PC-9 (cell line): ENCODE data around the gene NIT2. TPM values are rescaled to one million over a fixed set of nuclear protein-coding genes. Genes with fewer than 3 reads are reported as not detected.
"Not testable (repeated sequence)": the region's sequence is repeated elsewhere in the genome, so short reads cannot be mapped to it uniquely, and the experiment has no call there.

ENCODE experiments used
- BruUV-seq: library from RNA; stranded (reverse); fragments of 400-500 nt; replicated peaks from 2 replicates; lab custom pipeline; 2021; lab: Mats Ljungman, UMichigan
- CTCF ChIA-PET: fragments of 300-600 bp; sonication (Branson Sonifier 250); formaldehyde crosslinking; loops from one replicate; lab custom pipeline; 2022; ENCODE audit warnings: antibody characterized with exemption; lab: Charles Lee
- POLR2A ChIA-PET: fragments of 300-600 bp; sonication (Branson Sonifier 250); formaldehyde crosslinking; loops from one replicate; lab custom pipeline; 2022; ENCODE audit warnings: antibody characterized with exemption; ENCODE audit not compliant: unreplicated experiment; lab: Charles Lee
- DNase-seq, 2 experiments: peaks; one replicate each; pipeline versions ENCODE4 v3.0.0 to v3.0.0-alpha.2; 2015 to 2022; ENCODE audit warnings: mixed read lengths in 1 of 2
- H2AFZ ChIP-seq: fragments of 200-600 bp; sonication (generic); 2 replicates; pipeline ENCODE4 v1.8.1; 2017; ENCODE audit warnings: antibody characterized with exemption
- H3F3A ChIP-seq: fragments of 200-600 bp; sonication (generic); 2 replicates; pipeline ENCODE4 v1.8.1; 2017; ENCODE audit warnings: antibody characterized with exemption, mild to moderate bottlenecking, low read depth; ENCODE audit not compliant: insufficient read depth
- H3K27ac ChIP-seq: fragments of 200-600 bp; sonication (generic); 2 replicates; pipeline ENCODE4 v1.6.1; 2016; ENCODE audit warnings: mixed run types
- H3K27me3 ChIP-seq: fragments of 200-600 bp; sonication (generic); 2 replicates; pipeline ENCODE4 v1.6.1; 2016; ENCODE audit warnings: low read depth, mixed run types; ENCODE audit not compliant: insufficient read depth
- H3K36me3 ChIP-seq: fragments of 200-600 bp; sonication (generic); 2 replicates; pipeline ENCODE4 v1.6.1; 2016; ENCODE audit warnings: low read depth, mixed run types
- H3K4me1 ChIP-seq: fragments of 200-600 bp; sonication (generic); replicated peaks from 2 replicates; pipeline ENCODE4 v1.6.1; 2016; ENCODE audit warnings: mixed run types; ENCODE audit not compliant: insufficient read depth
- H3K4me2 ChIP-seq: fragments of 200-600 bp; sonication (generic); 2 replicates; pipeline ENCODE4 v1.6.1; 2017; ENCODE audit warnings: mixed run types
- H3K4me3 ChIP-seq: fragments of 200-600 bp; sonication (generic); 2 replicates; pipeline ENCODE4 v1.6.1; 2016; ENCODE audit warnings: mixed run types
- H3K79me2 ChIP-seq: fragments of 200-600 bp; sonication (generic); 2 replicates; pipeline ENCODE4 v1.6.1; 2017; ENCODE audit warnings: low read depth, mixed run types
- H3K9me2 ChIP-seq: fragments of 200-600 bp; sonication (generic); 2 replicates; pipeline ENCODE4 v1.8.1; 2017; ENCODE audit warnings: mild to moderate bottlenecking; ENCODE audit not compliant: insufficient read depth
- H3K9me3 ChIP-seq: fragments of 200-600 bp; sonication (generic); 2 replicates; pipeline ENCODE4 v1.8.1; 2016; ENCODE audit warnings: low read depth; ENCODE audit not compliant: insufficient read depth
- H4K20me1 ChIP-seq: fragments of 200-600 bp; sonication (generic); 2 replicates; pipeline ENCODE4 v1.8.1; 2017; ENCODE audit not compliant: insufficient read depth
- CTCF ChIP-seq: fragments of 200-600 bp; sonication (generic); conservative IDR thresholded peaks from 2 replicates; pipeline ENCODE4 v1.6.1; 2017; ENCODE audit warnings: mixed run types, antibody characterized with exemption, mild to moderate bottlenecking, moderate library complexity
- EZH2 ChIP-seq: fragments of 200-600 bp; sonication (generic); IDR thresholded peaks from 2 replicates; pipeline ENCODE4 v1.8.0; 2017; ENCODE audit warnings: antibody characterized with exemption, low read depth
- intact Hi-C: fragments of 100-400 bp; cut with micrococcal nuclease; formaldehyde crosslinking; loops from one replicate; pipeline ENCODE4 v1.10.0; 2022; ENCODE audit not compliant: unreplicated experiment
- total RNA-seq: library from RNA; stranded (reverse); gene quantifications from 2 replicates; pipeline ENCODE4 v1.2.3, GENCODE V29; 2021

Gene NIT2
- total RNA-seq, 1 experiment from 2014 or later: 115 TPM

DNA sequence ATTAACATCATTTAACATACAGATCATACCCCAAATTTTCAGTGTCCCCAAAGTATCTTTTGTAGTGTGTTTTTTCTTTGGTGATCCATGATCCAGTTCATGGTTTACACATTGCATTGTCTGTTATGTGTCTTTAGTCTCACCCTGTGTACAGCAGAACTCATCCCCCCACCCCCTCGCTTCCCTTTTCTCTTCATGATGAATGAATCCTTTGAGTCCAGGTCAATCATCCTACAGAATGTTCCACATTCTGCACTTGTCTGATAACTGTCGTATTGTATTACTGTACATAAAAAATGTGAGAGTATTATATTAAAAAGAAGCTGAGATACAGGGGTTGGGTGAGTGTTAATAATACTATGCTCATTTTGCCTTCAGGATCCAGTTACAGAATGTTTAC, 14.6 kb upstream of the NIT2 start:
- ChIA-PET CTCF (no interaction called here), POLR2A (no interaction called here)
- intact Hi-C loops: loop anchor here (5.0 to 10.0 kb wide), 4 partner anchors 402 to 877 kb away; no protein-coding TSS in a partner anchor
- Histone ChIP-seq H3F3A (peaks cover 20% of the 10 kb centered on the region), H3K27ac (no peak overlapping the region), H3K79me2 (no peaks in the 10 kb centered on the region), H3K4me3 (no peak overlapping the region), H3K36me3 (peaks cover 37% of the 10 kb centered on the region), H3K9me2 (no peaks in the 10 kb centered on the region), H4K20me1 (0 out of 2 replicates have a peak, but pooled peaks cover 3% of the 10 kb centered on the region), H3K9me3 (no peaks in the 10 kb centered on the region), H2AFZ (no peak overlapping the region), H3K4me2 (no peak overlapping the region), H3K27me3 (no peaks in the 10 kb centered on the region), H3K4me1 (no peaks in the 10 kb centered on the region)
- TF ChIP-seq CTCF (no peak), EZH2 (no peak)
- no TSS peak for BruUV-seq
- no peak for DNase-seq

GRCh38 chr3:100324044-100324443, 10.5 kb upstream of the NIT2 start:
- no peaks in the 10 kb centered on the region for H3K4me1 ChIP-seq
- no peak overlapping the region for H3K27ac ChIP-seq
- H2AFZ ChIP-seq: no peak overlapping the region
- H3K4me3 ChIP-seq: no peak overlapping the region
- ChIA-PET CTCF (no interaction called here), POLR2A (interaction anchor here (0.7 to 0.8 kb wide), 2 partner anchors 15 to 69 kb away, joined by 3 to 4 read pairs; no protein-coding TSS in a partner anchor)
- intact Hi-C loops: loop anchor here (5.0 kb wide), 1 partner anchor 398 kb away; no protein-coding TSS in a partner anchor
- H3K9me3 ChIP-seq: no peaks in the 10 kb centered on the region
- H3F3A ChIP-seq: no peaks in the 10 kb centered on the region; the same call in 1 of the 2 replicates
- no peaks in the 10 kb centered on the region for H3K79me2 ChIP-seq
- BruUV-seq: no TSS peak
- no peaks in the 10 kb centered on the region for H3K9me2 ChIP-seq
- no peaks in the 10 kb centered on the region for H3K27me3 ChIP-seq
- H4K20me1 ChIP-seq: no peaks in the 10 kb centered on the region
- no peak overlapping the region for H3K4me2 ChIP-seq
- peaks cover 37% of the 10 kb centered on the region for H3K36me3 ChIP-seq
- DNase-seq: no peak
- no peak for TF ChIP-seq CTCF

GRCh38 chr3:100325827-100326226, 8.7 kb upstream of the NIT2 start:
- Histone ChIP-seq H3K9me2 (no peaks in the 10 kb centered on the region), H3K79me2 (no peaks in the 10 kb centered on the region), H2AFZ (no peak overlapping the region), H3K36me3 (peaks cover 26% of the 10 kb centered on the region; the same call in 1 of the 2 replicates), H3K4me3 (no peak overlapping the region), H3K4me1 (no peaks in the 10 kb centered on the region), H3K27me3 (no peaks in the 10 kb centered on the region), H3K27ac (no peak overlapping the region), H3K9me3 (no peaks in the 10 kb centered on the region), H3K4me2 (no peak overlapping the region), H4K20me1 (no peaks in the 10 kb centered on the region), H3F3A (no peaks in the 10 kb centered on the region)
- intact Hi-C loops: no loop called here
- POLR2A ChIA-PET: no interaction called here
- no TSS peak for BruUV-seq
- TF ChIP-seq EZH2 (no peak), CTCF (no peak)
- CTCF ChIA-PET: no interaction called here
- DNase-seq: no peak

DNA sequence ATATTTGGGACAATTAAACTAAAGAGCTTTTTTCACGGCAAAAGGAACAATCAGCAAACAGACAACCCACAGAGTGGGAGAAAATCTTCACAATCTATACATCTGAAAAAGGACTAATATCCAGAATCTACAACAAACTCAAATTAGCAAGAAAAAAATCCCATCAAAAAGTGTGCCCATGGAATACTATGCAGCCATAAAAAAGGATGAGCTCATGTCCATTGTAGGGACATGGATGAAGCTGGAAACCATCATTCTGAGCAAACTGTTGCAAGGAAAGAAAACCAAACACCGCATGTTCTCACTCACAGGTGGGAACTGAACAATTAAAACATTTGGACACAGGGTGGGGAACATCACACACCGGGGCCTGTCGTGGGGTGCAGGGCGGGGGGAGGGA, 7.2 kb upstream of the NIT2 start:
- H4K20me1 ChIP-seq, intact Hi-C loops, H3K79me2 ChIP-seq, DNase-seq, H3K4me3 ChIP-seq, BruUV-seq, H3K27ac ChIP-seq, H3K27me3 ChIP-seq, H3K9me2 ChIP-seq, CTCF ChIA-PET, H3K4me2 ChIP-seq, H2AFZ ChIP-seq, H3F3A ChIP-seq, H3K4me1 ChIP-seq, H3K9me3 ChIP-seq: not testable (repeated sequence)
- peaks cover 22% of the 10 kb centered on the region; the same call in 1 of the 2 replicates for H3K36me3 ChIP-seq
- POLR2A ChIA-PET: interaction anchor here (0.7 kb wide), 1 partner anchor 1248 kb away, joined by 13 read pairs; no protein-coding TSS in a partner anchor
